CD14-positive monocyte (primary cell): ENCODE measurements around the gene RAB1A. TPM values are rescaled to one million over a fixed set of nuclear protein-coding genes. Genes with fewer than 3 reads are reported as not detected.
A peak's percentile ranks its signal among the peaks of the same experiment; 100 is the strongest.

Experiments used
- DNase-seq, 3 donors: peaks; one replicate each; pipeline ENCODE4 v3.0.0-alpha.2; 2011 to 2022
- H2AFZ ChIP-seq: 2 replicates; pipeline ENCODE4 v1.6.0; 2012; ENCODE audit warnings: mild to moderate bottlenecking, low read depth, low read length, inconsistent platforms; ENCODE audit not compliant: insufficient read depth, poor library complexity, severe bottlenecking
- H3K27ac ChIP-seq, 2 donors: 1 replicate in 1 of 2; 2 replicates in 1 of 2; pipeline ENCODE4 v1.5.1; 2012 to 2013; ENCODE audit warnings: low read length in 2 of 2, control low read depth in 1 of 2, inconsistent platforms in 1 of 2, low read depth in 1 of 2, mild to moderate bottlenecking in 1 of 2
- H3K27me3 ChIP-seq, 2 donors: one replicate each; pipeline versions ENCODE4 v1.6.0 to v1.6.1; 2011 to 2013; ENCODE audit warnings: low read length in 2 of 2; ENCODE audit not compliant: control insufficient read depth in 2 of 2, insufficient read depth in 2 of 2
- H3K36me3 ChIP-seq, 2 donors: replicated peaks in 1 of 2; 1 replicate in 1 of 2; 2 replicates in 1 of 2; pipeline versions ENCODE4 v1.5.1 to v1.6.1; 2012 to 2013; ENCODE audit warnings: low read length in 2 of 2, control low read depth in 1 of 2, inconsistent platforms in 1 of 2, mild to moderate bottlenecking in 1 of 2; ENCODE audit not compliant: insufficient read depth in 2 of 2, control insufficient read depth in 1 of 2
- H3K4me1 ChIP-seq, 2 donors: 1 replicate in 1 of 2; 2 replicates in 1 of 2; pipeline versions ENCODE4 v1.5.1 to v1.6.1; 2012 to 2013; ENCODE audit warnings: low read length in 2 of 2, control low read depth in 1 of 2, inconsistent platforms in 1 of 2, mild to moderate bottlenecking in 1 of 2, moderate library complexity in 1 of 2; ENCODE audit not compliant: insufficient read depth in 2 of 2, control insufficient read depth in 1 of 2
- H3K4me2 ChIP-seq: replicated peaks from 2 replicates; pipeline ENCODE3; 2012; ENCODE audit warnings: low read length, moderate library complexity, mild to moderate bottlenecking; ENCODE audit not compliant: poor library complexity, severe bottlenecking; ENCODE audit errors: extremely low read depth
- H3K4me3 ChIP-seq, 3 experiments: fragments of 200-600 bp in 1 of 3; sonication (generic) in 1 of 3; replicated peaks in 1 of 3; 1 replicate in 2 of 3; 2 replicates in 1 of 3; pipeline ENCODE4 v1.5.1; 2011 to 2013; ENCODE audit warnings: low read length in 3 of 3, mild to moderate bottlenecking in 3 of 3, control low read depth in 2 of 3, low read depth in 2 of 3, inconsistent platforms in 1 of 3, moderate library complexity in 1 of 3
- H3K79me2 ChIP-seq: 2 replicates; pipeline ENCODE4 v1.6.0; 2012; ENCODE audit warnings: mild to moderate bottlenecking, control low read depth, inconsistent platforms, low read length, moderate library complexity; ENCODE audit not compliant: insufficient read depth
- H3K9ac ChIP-seq: 2 replicates; pipeline ENCODE4 v1.6.0; 2017; ENCODE audit warnings: low read length, mild to moderate bottlenecking; ENCODE audit not compliant: insufficient read depth, poor library complexity, severe bottlenecking
- H3K9me3 ChIP-seq, 2 donors: replicated peaks in 1 of 2; 1 replicate in 1 of 2; 2 replicates in 1 of 2; pipeline versions ENCODE4 v1.5.1 to v1.6.1; 2012 to 2013; ENCODE audit warnings: low read length in 2 of 2, control low read depth in 1 of 2; ENCODE audit not compliant: control insufficient read depth in 1 of 2, insufficient read depth in 1 of 2
- H4K20me1 ChIP-seq: 2 replicates; pipeline ENCODE4 v1.6.0; 2012; ENCODE audit warnings: mild to moderate bottlenecking, low read length, control low read depth, moderate library complexity; ENCODE audit not compliant: insufficient read depth
- H3K27ac Mint-ChIP-seq, 7 donors: one replicate each; pipeline ENCODE4 v1.8.0; 2020; ENCODE audit warnings: mild to moderate bottlenecking in 7 of 7, mixed read lengths in 7 of 7, moderate library complexity in 6 of 7, inconsistent platforms in 2 of 7
- H3K27me3 Mint-ChIP-seq, 3 donors: one replicate each; pipeline ENCODE4 v1.8.0; 2021 to 2022; ENCODE audit warnings: low read depth in 3 of 3, mild to moderate bottlenecking in 3 of 3, mixed read lengths in 3 of 3, moderate library complexity in 3 of 3, inconsistent platforms in 1 of 3
- H3K36me3 Mint-ChIP-seq, 2 donors: one replicate each; pipeline ENCODE4 v1.8.0; 2020; ENCODE audit warnings: mixed read lengths in 2 of 2, inconsistent platforms in 1 of 2, mild to moderate bottlenecking in 1 of 2
- H3K4me1 Mint-ChIP-seq: one replicate; pipeline ENCODE4 v1.8.0; 2020; ENCODE audit warnings: mild to moderate bottlenecking, mixed read lengths
- H3K4me3 Mint-ChIP-seq, 2 donors: one replicate each; pipeline ENCODE4 v1.8.0; 2020; ENCODE audit warnings: mild to moderate bottlenecking in 2 of 2, mixed read lengths in 2 of 2, moderate library complexity in 1 of 2
- H3K9me3 Mint-ChIP-seq, 7 donors: one replicate each; pipeline ENCODE4 v1.8.0; 2020 to 2022; ENCODE audit warnings: mixed read lengths in 7 of 7, mild to moderate bottlenecking in 6 of 7, moderate library complexity in 6 of 7, inconsistent platforms in 2 of 7
- WGBS: methylation state at CpG from one replicate; pipeline ENCODE4 v1.1.5; 2013; ENCODE audit warnings: missing lambda C conversion rate; ENCODE audit not compliant: insufficient coverage; 5-methylcytosine and 5-hydroxymethylcytosine counted together
- intact Hi-C, 2 donors: fragments of 100-400 bp; cut with micrococcal nuclease; formaldehyde crosslinking; loops; one replicate each; pipeline versions ENCODE4 v1.15.0 to v1.15.1; 2023
- polyA plus RNA-seq, 3 donors: library from polyadenylated mRNA; depleted of rRNA in 1 of 3; unstranded in 2 of 3; stranded (reverse) in 1 of 3; fragments of 300-500 nt in 2 of 3; fragments of >200 nt in 1 of 3; fragmentation: Illumina TruSeq in 2 of 3; gene quantifications; 1 replicate in 2 of 3; 2 replicates in 1 of 3; pipeline ENCODE4 v1.2.3, GENCODE V29; 2012 to 2021
- TF ChIP-seq, protein P1 (sequence below): fragments of 200-600 bp; IDR thresholded peaks from one replicate; pipeline ENCODE4 v1.8.0; 2022; ENCODE audit warnings: antibody characterized with exemption, mild to moderate bottlenecking

Gene RAB1A
- polyA plus RNA-seq, 3 donors = 106 to 124 (median 110) TPM

DNA sequence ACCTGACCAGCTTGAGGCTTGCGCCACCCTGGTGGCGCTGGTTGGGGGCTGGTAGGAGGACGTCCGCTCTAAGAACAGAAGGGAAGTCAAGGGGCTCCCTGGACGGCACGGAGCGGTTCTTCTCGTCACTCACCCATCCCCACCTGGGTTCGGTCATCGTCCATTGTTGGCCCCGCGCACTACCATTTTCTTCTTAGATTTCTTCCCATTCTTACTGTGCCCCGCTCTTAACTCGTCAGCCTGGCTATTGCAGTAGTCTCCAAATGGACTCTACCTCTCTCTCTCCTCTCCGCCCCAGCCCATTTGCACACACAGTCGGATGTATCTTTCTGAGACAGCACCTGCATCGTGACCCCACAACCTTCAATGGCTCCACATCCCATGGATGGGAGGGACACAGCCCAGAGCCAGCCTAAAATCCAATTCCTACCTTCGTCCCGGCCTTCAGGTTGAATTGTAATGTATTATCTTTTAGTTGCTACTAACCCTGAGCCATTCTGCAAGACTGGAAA lies 814 bp upstream of the RAB1A start:
- TF ChIP-seq, protein P1, sequence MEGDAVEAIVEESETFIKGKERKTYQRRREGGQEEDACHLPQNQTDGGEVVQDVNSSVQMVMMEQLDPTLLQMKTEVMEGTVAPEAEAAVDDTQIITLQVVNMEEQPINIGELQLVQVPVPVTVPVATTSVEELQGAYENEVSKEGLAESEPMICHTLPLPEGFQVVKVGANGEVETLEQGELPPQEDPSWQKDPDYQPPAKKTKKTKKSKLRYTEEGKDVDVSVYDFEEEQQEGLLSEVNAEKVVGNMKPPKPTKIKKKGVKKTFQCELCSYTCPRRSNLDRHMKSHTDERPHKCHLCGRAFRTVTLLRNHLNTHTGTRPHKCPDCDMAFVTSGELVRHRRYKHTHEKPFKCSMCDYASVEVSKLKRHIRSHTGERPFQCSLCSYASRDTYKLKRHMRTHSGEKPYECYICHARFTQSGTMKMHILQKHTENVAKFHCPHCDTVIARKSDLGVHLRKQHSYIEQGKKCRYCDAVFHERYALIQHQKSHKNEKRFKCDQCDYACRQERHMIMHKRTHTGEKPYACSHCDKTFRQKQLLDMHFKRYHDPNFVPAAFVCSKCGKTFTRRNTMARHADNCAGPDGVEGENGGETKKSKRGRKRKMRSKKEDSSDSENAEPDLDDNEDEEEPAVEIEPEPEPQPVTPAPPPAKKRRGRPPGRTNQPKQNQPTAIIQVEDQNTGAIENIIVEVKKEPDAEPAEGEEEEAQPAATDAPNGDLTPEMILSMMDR = no peak
- Histone ChIP-seq H2AFZ (peak overlapping the region; percentile 78), H3K4me1 (peaks cover 24 to 31% of the 10 kb centered on the region in 2 donors), H3K4me3 (peak overlapping the region; percentile 51 to 89 (median 81)), H3K79me2 (peaks cover 49% of the 10 kb centered on the region), H3K27ac (peak overlapping the region; percentile 95 to 97), H3K9ac (peak overlapping the region; percentile 97), H3K9me3 (no peaks in the 10 kb centered on the region), H4K20me1 (peaks cover 37% of the 10 kb centered on the region), H3K36me3 (no peaks in the 10 kb centered on the region), H3K4me2 (peak overlapping the region; percentile 73), H3K27me3 (no peaks in the 10 kb centered on the region)
- Mint-ChIP-seq H3K36me3 (peaks cover 0 to 4% of the 10 kb centered on the region in 2 donors), H3K27ac (peak overlapping the region; percentile 96 to 100 (median 100)), H3K4me1 (peaks cover 31% of the 10 kb centered on the region), H3K9me3 (peaks cover 0 to 3% (median 0%) of the 10 kb centered on the region in 7 donors), H3K4me3 (peak overlapping the region; percentile 87 to 96), H3K27me3 (peaks cover 0 to 7% (median 0%) of the 10 kb centered on the region in 3 donors)
- intact Hi-C loops = loop anchor here in 1 of 2 donors (5.0 kb wide), 1 partner anchor 97 kb away; the partner anchor contains the start of gene ACTR2
- peak in 1 of 3 donors; percentile 77 for DNase-seq
- whole genome bisulfite sequencing = 5% methylated on average over 17 of the region's 19 CpGs

- peaks cover 0 to 7% of the 10 kb centered on the region in 2 donors for H3K36me3 Mint-ChIP-seq
- Histone ChIP-seq H3K36me3 (no peaks in the 10 kb centered on the region), H3K4me2 (peak overlapping the region; percentile 76), H3K27me3 (no peaks in the 10 kb centered on the region), H3K9ac (peak overlapping the region; percentile 97), H3K4me3 (peak overlapping the region; percentile 96 to 99 (median 98)), H3K4me1 (peaks cover 31 to 45% of the 10 kb centered on the region in 2 donors), H3K9me3 (no peaks in the 10 kb centered on the region), H3K27ac (peak overlapping the region; percentile 96 to 97), H4K20me1 (peaks cover 51% of the 10 kb centered on the region), H3K79me2 (peaks cover 63% of the 10 kb centered on the region), H2AFZ (peak overlapping the region; percentile 15)
- H3K4me3 Mint-ChIP-seq = peak overlapping the region; percentile 96 to 99
- peaks cover 0 to 7% (median 0%) of the 10 kb centered on the region in 3 donors for H3K27me3 Mint-ChIP-seq
- H3K4me1 Mint-ChIP-seq = peaks cover 41% of the 10 kb centered on the region
- H3K27ac Mint-ChIP-seq = peak overlapping the region; percentile 97 to 100 (median 100)
- peak in 2 of 3 donors; percentile 23 to 41 for DNase-seq
- WGBS = under 1% methylated on average over 26 of the region's 29 CpGs
- TF ChIP-seq, protein P1 = no peak
- peaks cover 0 to 3% (median 0%) of the 10 kb centered on the region in 7 donors for H3K9me3 Mint-ChIP-seq
- intact Hi-C loops = loop anchor here (2.0 to 5.0 kb wide), 2 partner anchors 62 to 65 kb away; no protein-coding TSS in a partner anchor
Observed at GRCh38 chr2:65129286-65129825, 550 bp downstream of the RAB1A start.
